HG02840 (cell line): ENCODE measurements around the gene CLCNKA.
"Not testable (repeated sequence)": the region's sequence is repeated elsewhere in the genome, so short reads cannot be mapped to it uniquely, and the experiment has no call there.

Source experiments
- ATAC-seq: cut with Tn5 transposase; IDR thresholded peaks from one replicate; pipeline ENCODE4 v1.9.1; 2021; ENCODE audit warnings: mild to moderate bottlenecking, moderate library complexity, moderate number of reproducible peaks; ENCODE audit not compliant: unreplicated experiment, low FRiP score

The CLCNKA gene

DNA sequence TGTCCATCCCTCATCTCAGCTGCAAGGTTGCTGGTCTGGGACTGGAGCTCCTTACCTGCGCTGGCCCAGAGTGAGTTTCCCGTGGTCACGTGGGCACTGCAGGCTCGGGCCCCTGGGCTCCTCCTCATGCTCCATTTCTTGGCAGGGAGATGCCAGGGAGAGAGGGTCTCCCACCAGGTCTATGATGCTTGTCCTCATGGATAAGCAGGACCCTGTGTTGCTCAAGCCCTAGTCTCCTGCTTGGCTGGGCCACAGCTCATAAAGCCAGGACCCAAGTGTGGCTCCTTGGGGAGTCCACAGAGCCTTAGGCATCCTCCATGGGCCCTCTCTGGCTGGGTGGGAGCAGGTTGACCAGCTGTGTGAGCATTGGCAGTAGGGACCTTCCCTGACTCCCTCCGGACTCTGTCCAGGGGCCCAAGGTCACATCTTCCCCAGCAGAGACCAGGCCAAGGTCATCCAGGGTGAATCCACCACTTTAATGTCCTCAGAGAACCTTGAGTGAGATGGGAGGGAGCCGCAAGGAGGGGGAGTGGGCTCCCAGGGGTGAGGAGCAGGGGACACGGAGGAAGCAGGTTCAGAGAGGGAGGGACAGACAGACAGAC, 35.6 kb downstream of the CLCNKA start:
- not testable (repeated sequence) for ATAC-seq

DNA sequence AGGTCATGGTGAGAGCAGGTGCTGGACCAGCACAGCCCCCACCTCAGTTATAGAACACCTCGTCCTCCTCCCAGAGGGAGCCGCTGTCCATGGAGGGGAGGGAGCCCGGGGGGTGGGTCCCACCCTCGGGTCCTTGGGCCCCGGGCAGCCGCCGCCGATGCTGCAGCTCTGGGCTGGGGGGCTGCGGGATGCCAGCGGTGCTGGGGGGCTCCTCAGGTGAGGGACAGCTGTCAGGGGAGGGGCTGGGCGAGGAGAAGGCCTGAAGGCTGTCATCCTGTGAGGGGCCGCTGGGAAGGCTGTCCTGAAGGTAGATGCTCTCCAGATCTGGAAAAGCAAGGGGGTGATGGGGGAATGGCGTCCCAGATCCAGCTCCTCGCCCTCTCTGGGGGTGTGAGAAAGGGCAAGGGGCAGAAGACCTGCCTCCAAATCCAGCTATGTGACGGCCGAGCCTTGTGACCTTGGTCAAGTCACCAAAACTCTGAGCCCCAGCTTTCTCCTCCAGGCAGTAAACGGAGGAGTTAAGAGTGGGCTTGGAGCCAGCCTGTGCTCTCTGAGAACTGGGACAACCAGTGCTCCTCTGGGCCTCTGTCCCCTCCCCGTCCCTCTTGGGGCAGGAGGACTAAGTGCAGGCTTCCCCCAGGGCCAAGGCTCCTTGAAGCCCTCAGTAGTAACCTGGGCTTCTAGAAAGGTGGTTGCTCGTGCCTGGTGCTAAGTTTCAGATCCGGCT, 36.7 kb downstream of the CLCNKA start:
- not testable (repeated sequence) for ATAC-seq

DNA sequence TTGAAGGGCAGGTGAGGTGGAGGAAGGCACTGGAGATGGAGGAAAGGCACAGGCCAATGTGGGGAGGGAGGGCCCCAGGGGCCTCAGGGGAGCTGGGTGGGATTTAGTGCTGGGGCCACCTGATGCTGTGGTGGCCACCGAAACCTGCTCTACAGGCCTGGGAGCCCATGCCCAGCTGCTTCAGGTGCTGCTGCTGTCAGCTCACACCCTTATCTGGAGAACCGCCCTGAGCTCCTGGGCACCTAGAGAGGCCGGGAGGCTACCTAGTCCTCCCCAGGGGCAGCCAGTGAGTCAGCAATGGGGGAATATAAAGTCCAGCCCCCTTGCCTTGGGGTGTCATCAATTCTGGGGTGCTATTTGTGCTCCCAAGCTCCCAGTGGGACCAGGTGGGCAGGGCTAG, 39.4 kb downstream of the CLCNKA start:
- no peak for ATAC-seq

DNA sequence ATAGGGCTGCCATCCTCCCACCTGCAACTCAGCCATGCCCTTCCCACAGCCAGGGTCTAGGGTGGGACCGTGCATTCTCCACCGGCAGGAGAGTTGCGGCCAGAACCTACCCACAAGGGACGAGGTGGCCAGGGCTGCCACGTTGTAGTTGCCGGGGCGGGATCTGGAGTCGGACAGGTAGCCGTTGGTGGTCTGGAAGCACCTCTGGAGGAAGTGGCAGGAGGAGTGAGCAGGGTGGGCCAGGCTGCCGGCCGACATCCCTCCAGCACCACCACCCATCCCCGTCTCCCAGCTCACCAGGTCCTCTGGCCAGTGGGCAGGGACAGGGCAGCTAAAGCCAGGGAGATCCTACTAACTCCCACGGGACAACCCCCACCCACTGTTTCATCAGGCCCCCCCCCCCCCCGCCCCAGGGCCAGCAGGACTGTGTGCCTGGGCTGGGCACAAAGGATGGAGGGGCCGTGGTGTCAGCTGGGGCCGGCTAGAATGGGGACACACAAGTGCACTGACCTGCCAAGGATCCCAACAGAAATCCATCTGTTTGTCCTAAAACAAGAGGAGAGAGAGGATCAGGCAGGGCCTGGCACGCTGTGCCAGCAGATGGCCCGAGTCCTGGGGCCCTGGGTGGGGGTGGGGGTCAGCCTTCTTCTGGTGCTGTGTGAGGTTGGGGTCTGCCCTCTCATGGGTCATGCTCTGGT, 40.3 kb downstream of the CLCNKA start:
- ATAC-seq = not testable (repeated sequence)

DNA sequence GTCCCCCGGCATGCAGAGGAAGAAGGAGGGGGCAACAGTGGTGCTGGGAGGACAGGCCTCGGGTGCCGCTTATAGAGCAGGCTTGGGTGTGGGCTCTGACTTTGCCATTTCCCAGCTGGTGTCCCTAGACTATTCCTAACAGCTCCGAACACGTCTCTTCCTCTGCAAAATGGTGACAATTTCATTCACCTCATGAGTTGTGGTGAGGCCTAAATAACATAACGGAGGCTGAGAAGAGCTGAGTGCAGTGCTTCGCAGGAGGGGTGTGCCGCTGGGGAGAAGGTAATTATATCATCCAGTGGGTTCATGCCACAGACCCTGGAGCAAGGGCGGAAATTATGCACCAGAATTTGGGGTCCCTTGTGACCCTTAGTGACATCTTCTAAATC, 40.8 kb downstream of the CLCNKA start:
- ATAC-seq = not testable (repeated sequence)

DNA sequence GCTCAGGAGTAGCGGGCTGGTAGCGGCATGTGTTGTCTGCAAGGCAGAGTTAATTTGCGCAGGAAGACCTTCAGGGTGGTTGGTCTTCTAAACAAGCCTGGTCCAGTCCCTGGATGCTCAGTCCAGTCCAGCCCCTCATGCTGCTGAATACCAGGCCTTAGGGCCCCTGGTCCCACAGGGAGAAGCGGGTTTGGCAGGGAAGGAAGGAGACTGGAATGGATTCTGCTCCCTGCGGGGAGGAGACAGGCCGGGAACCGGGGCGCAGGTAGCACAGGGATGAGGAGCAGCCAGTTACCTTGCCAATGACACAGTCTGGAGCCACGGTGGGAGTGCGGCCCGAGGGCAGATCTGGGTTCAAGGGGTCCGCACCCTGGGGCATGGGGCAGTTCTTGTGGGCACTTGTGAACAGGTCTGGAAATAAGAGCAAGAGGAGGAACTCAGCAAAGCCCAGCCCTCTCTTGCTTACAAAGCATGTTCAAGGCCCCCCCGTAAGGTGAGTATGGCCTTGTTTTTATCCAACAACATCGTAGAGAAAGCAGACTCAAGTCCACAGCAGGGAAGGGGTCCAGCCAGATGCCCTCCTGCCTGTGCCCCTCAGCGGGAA, 41.5 kb downstream of the CLCNKA start:
- ATAC-seq = no peak

DNA sequence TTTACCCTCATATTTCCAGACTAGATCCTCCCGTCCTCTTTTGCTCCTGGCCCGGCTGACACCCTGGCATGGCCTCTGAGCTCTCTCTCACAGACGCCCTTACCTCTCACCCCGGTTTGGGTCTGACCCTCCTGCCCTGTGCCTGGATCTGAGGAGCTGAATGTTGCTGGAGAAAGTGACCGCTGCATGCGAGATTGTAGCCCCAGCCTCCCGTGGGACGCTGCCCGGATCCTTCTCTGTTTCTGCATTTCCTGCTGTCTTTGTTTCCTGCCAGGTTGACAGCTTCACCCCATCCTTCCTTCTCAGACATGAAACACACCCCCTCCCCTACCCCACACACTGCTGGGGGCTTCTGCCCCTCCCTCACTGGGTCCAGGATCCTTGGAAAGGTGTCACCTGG, 42.1 kb downstream of the CLCNKA start:
- no peak for ATAC-seq

DNA sequence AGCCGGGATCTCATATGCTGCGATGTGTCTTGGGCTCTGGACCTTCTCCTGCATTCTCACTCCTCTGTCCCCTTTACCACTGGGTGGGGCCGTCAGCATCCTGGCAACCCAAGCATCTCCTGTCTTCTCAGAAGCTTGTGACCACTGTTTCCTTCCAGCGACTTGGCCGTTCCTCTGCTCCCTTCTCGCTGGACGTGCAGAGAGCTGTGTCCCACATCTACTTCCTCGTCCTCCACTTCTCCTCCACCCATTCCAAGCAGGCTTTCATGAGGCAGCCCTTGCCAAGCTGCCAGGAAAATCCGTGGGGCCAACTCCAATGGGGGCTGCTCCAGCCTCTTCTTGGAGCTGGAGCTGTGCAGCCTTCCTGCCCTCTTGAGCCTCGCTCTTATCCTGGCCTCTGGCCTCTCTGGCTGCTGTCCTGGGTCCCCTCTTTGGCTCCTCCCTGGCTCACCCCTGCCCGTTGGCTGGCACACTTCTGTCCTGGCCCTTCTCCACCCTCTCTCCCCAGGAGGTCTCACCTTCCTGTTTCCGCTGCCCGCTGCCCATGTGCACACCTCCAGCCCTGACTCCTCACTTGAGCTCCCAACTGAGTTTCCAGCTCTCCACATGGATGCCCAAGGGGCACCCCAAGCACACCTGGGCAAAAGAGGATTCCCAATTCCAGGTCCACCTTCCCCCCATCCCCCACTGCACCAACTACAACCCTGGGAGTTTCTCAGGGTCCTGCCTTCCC, 42.9 kb downstream of the CLCNKA start:
- ATAC-seq = no peak

DNA sequence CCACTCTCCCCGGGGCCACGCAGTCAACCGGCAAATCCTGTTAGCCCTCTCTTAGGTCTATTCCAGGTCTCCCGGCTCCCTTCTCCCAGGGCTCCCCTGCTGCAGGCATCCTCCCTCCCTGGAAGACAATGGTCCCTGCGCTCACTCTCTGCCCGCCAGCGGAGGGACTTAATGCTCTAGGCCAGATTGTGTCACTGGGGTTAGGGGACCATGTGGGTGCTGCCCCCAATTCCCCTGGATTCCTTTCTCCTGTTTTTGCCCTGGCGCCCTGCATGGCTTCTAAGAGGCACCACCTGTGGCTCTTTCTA, 43.4 kb downstream of the CLCNKA start:
- no peak for ATAC-seq

DNA sequence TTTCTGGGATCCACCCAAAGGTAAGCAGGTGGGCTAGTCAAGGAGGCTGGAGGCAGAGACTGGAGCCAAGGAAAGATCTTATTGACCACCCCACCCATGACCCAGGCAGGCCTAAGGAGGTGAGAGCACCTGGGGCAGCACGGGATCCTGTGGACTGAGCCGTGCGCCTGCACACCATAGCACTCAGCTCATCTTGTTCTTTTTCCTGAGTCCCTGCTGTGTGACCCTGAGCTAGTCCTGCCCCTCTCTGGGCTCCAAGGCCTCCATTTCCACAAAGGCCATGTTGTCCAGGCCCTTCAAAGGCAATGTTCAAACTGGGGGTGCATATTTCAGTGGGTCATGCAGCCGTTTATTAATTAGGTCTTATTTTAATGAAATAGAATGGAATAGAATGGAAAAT, 44.4 kb downstream of the CLCNKA start:
- no peak for ATAC-seq

DNA sequence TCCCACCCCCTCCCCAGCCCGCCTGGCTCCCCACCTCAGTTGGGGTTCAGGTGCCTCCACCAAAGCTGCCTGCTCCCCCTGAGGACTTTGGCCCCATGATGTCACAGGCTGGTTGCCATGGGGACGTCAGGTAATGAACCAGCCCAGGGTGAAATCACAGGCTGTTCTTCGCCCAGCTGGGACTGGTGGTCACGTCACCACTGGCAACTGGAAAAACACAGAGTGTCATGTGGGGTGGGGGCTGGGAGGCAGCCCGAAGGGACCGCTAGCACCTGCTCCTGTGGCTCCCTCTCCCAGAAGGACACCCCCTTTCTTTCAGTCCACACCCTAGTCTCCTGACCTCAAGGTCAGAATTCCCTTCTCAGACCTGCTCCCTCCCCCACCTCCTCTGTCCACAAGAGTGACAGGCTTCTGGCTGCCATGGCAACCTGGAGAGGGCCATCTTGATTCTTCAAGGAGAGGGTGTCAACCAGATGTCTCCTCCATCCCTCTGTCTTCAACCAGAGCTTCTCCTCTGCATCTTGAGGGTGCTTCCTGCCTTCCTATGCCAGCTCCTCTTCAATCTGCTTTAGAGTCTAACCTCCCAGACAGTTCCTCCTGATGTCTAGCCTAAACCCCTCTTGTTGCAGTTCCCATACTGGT, 45.4 kb downstream of the CLCNKA start:
- no peak for ATAC-seq

DNA sequence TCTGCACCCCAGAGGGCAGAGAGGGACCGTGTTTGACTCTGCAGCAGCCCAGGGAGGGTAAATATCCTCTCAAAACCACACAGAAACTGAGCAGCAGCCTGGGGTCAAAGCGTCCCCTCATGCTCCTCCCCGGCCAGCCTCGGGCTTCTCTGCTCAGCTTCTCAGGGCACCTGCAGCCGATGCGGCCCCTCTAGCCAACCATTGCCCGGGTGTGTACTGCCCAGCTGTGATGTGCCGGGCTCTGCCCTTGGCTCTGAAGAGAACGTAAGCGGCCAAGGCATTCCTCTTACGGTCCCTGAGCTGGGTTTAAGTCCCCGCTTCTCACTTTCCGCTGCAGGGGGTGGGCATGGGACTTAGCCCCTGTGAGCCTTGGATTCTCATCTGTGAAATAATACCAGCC, 46.1 kb downstream of the CLCNKA start:
- no peak for ATAC-seq

DNA sequence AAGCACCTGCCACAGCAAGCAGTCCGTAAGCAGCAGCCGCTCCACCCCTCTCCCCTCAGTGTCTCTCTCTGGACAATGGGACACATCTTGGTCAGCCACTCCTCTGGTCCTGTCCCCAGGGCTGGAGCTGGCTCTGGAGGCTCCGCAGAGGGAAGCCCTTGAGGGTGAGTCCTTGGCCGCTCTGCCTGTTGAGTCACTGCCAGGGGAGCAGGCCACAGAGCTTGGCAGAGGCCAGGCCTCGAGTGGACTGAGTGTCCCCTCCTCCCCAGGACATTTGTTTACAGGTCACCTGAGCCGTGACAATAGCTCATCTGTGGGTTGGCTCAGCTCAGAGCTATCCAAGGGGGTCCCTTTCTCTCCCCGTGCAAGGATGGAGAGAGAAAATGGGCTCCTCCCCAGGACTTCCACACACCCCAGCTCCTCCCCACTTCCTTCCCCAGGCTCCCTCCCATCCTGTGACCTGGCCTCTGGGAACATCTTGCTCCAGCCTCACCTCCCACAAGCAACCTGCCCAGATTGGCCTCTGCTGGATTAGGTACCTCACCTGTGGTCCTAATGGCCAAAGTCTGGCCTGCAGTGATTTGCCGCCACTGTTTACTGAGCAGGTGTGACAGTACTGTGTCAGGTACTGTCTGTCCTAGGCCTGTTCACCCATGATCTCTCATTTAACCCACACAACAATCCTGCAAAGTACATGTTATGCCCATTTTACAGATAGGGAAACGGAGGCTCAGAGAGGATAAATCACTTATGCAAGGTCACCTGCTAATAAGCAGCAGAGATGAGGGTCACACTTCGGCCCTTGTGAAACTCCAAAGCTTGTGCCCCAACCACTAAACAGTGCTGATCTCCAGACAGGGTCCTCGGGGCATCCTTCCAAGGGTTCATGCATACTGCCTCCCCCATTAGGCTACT, 46.8 kb downstream of the CLCNKA start:
- no peak for ATAC-seq

DNA sequence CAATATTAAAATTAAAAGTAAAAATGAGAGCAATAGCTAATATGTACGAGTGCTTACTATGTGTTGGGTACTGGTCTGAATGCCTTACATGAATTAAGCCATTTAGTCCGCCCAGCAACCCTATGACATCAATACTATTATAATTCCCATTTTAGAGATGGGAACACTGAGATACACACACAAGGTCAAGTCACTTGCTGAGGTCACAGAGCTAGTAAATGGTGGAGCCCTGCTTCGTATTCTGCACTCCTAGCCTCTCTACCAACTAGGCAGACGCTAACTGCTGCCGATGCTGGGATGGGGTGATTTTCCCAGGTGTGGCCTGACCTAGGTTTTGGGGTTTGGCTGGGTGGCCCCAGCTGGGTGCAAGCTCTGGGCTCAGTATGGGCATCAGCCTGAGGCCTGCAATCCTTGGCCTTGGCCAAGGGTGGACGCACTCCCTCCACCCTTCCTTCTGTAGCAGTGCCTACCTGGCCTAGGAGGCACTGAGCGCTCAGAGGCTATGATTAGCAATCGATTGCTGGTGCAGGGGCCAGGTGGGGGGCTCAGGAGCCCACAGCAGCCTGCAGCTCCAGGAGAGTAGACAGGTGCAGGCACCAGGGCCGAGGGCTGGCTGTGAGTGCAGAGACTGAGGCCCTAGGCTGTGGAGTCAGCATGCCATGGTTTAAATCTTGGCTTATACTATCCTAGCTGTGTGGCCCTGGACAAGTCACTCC, 49.0 kb downstream of the CLCNKA start:
- ATAC-seq = no peak

DNA sequence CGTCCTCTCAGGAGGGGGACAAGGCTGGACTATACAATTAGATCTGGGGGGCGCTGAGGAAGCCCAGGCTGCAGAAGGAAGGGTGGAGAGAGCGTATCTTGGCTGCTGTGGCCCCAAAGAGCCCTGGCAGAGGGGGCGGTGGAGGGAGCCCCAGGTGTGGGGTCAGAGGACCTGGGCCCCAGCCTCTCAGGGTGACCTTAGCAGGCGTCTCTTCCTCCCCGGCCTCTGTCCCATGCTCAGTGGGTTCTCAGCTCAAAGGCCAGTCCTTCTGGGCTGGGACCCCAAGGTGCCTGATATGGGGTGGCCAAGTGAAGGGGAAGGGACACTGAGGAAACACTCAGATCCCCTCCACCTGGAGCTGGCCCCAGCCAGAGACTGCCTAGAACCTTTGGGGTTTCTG, 49.8 kb downstream of the CLCNKA start:
- ATAC-seq = no peak

DNA sequence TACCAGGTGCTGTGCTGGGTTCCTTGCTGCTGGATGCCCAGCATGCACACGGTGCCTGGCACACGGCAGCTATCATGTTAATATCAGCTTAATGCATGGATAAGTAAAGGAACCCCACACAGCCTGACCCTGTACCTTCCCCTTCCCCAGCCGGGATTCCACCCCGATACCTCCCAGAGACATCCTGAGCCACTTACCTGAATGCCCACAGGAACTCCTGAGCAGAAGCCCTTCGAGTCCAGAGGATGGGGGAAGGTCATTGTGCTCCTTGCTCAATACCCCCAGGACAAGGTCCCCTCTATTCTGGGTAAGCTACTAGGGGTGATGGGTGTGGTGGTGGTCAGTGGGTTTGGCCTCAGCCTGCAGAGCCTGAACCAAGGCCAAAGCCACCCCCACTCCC, 50.3 kb downstream of the CLCNKA start:
- no peak for ATAC-seq

DNA sequence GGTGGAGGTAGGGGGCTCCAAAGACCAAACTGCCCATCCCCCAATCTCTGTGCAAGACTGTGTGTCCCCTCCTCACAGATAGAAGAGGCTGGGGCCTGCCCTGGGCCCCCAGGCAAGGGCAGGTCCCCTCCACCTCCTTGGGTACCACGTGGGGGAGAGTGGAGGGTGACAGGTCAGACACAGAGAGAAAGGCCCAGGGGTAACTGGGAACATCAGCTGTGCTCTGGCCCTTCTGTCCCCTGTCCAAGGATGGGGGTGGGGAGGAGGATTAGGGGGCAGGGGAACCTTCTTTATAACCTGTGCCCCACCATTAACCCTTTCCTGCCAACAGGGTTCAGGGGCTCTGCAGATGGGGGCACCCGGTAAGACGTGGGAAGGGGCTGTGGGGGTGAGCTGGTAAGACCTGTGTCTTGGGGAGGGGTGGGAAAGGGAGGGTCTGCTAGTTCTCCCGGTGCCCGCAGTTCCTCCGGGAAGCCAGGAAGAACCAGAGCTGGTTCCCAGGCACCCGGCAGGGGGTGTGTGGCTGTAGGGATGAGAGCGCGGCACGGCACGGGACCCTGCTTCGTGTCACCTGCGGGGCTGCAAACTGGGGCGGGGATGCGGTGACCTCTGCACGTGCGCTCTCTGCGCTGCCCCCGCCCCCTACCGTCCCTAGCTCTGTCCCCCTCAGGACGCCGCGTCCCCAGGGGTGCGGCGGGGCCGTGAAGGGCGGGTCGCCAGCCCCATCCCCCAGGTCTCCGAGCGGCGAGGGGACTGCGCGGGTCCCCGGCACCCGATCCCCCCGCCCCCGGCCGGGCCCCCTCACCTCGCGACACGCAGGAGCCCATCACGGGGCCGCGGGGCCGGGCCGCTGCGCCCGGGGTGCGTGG, 51.0 kb downstream of the CLCNKA start:
- ATAC-seq = no peak
